Raji (cell line): Measurements from ENCODE around the gene UBE4B.

Experiments
- POLR2A ChIP-seq: IDR thresholded peaks from 2 replicates; pipeline ENCODE4 v1.6.1; 2011; ENCODE audit warnings: low read depth, low read length, control low read depth; ENCODE audit not compliant: insufficient read depth

The UBE4B gene

DNA sequence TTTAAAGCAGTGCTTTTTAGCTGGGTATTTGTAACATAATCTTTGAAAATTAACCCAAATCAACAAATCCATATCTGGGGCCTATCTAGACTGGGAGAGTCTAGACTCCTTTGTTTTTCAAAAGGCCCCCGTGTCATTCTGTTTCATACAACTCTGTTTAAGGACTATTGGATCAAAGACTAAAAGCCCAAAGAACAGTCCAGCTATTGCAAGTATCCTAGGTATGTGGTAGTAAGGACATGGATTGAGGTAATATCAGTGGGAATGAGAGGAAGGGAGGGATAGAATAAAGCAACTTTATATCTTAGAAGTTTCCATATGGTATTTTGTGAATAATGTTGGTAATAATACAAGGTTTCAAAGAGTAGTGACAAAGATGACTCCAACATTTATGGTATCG lies 195.8 kb downstream of the UBE4B start:
- TF ChIP-seq POLR2A = no peak

DNA sequence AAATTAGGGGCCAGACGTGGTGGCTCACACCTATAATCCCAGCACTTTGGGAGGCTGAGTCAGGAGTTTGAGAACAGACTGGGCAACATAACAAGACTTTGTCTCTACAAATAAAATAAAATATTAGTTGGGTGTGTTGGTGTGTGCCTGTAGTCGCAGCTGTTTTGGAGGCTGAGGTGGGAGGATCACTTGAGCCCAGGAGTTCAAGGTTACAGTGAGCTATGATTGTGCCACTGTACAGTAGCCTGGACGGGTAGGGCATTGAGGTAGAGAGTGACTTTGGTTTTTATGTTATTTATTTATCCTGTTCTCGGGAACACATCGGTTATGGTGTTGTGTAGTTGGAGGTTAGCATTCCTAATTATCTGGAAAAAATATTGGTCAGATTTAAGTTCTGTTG lies 197.1 kb downstream of the UBE4B start:
- no peak for TF ChIP-seq POLR2A
